Measurements from ENCODE around the gene GALNT2. TPM values are rescaled to one million over a fixed set of nuclear protein-coding genes. Genes with fewer than 3 reads are reported as not detected.

Gene GALNT2
- total and polyA plus RNA-seq, 7 donors, result 43.7 to 88.7 (median 75.7) TPM

GRCh38 chr1:230262867-230263567, 196.0 kb downstream of the GALNT2 start:
- no peaks in the 10 kb centered on the region for H3K9me3 ChIP-seq
- no peaks in the 10 kb centered on the region for H3K27me3 ChIP-seq (ENCODE audit: insufficient read depth in 3 of 3, low read length in 2 of 3)
- no peak overlapping the region for H3K4me3 ChIP-seq
- intact Hi-C loops (cut with DNase I), result no loop called here
- peaks cover 15% of the 10 kb centered on the region for H3K4me1 ChIP-seq
- ATAC-seq, result no peak
- H3K36me3 ChIP-seq (ENCODE audit: insufficient read depth in 1 of 2, low read depth in 1 of 2), result peaks cover 0 to 77% of the 10 kb centered on the region in 2 donors
- WGBS, 3 donors, result 90 to 95% (median 91%) methylated on average over 13 of the region's 13 CpGs
- no peak for DNase-seq
- H3K27ac ChIP-seq, result no peak overlapping the region
- no peak for TF ChIP-seq CTCF (IDR thresholded peaks at IDR 0.05)

GRCh38 chr1:230263568-230264195, 196.6 kb downstream of the GALNT2 start:
- ATAC-seq (no peak), DNase-seq (no peak)
- Histone ChIP-seq H3K27me3 (ENCODE audit: insufficient read depth in 3 of 3, low read length in 2 of 3) (no peaks in the 10 kb centered on the region), H3K9me3 (no peaks in the 10 kb centered on the region), H3K4me1 (peaks cover 17% of the 10 kb centered on the region), H3K27ac (no peak overlapping the region), H3K36me3 (ENCODE audit: insufficient read depth in 1 of 2, low read depth in 1 of 2) (peaks cover 0 to 76% of the 10 kb centered on the region in 2 donors), H3K4me3 (no peak overlapping the region)
- WGBS, 3 donors, result 85 to 89% (median 87%) methylated on average over 21 of the region's 21 CpGs
- intact Hi-C loops (cut with DNase I), result no loop called here
- TF ChIP-seq CTCF (IDR thresholded peaks at IDR 0.05), result no peak

GRCh38 chr1:230264342-230264741, 197.3 kb downstream of the GALNT2 start:
- WGBS, 3 donors, result 89 to 91% (median 91%) methylated on average over 8 of the region's 8 CpGs
- ATAC-seq, result no peak
- no peak overlapping the region for H3K4me3 ChIP-seq

GRCh38 chr1:230265200-230266115, 198.4 kb downstream of the GALNT2 start:
- Histone ChIP-seq H3K36me3 (ENCODE audit: insufficient read depth in 1 of 2, low read depth in 1 of 2) (peaks cover 0 to 58% of the 10 kb centered on the region in 2 donors), H3K27ac (peak overlapping the region; percentile 18), H3K9me3 (no peaks in the 10 kb centered on the region), H3K4me3 (no peak overlapping the region), H3K27me3 (ENCODE audit: insufficient read depth in 3 of 3, low read length in 2 of 3) (no peaks in the 10 kb centered on the region), H3K4me1 (peaks cover 19% of the 10 kb centered on the region)
- 63 to 83% (median 70%) methylated on average over 17 of the region's 17 CpGs for WGBS, 3 donors
- no peak for TF ChIP-seq CTCF (IDR thresholded peaks at IDR 0.05)
- intact Hi-C loops (cut with DNase I), result loop anchor here in 1 of 2 donors (5.0 kb wide), 1 partner anchor 198 kb away; the partner anchor contains the start of gene GALNT2
- ATAC-seq (peak; percentile 46 to 83 (median 66)), DNase-seq (peak in 1 of 2 donors; percentile 31)

More at GRCh38 chr1:230264342-230264741, 197.3 kb downstream of the GALNT2 start:
- no peak for TF ChIP-seq CTCF (IDR thresholded peaks at IDR 0.05)
- peaks cover 0 to 69% of the 10 kb centered on the region in 2 donors for H3K36me3 ChIP-seq (ENCODE audit: insufficient read depth in 1 of 2, low read depth in 1 of 2)
- intact Hi-C loops (cut with DNase I), result no loop called here
- H3K4me1 ChIP-seq, result peaks cover 18% of the 10 kb centered on the region
- H3K27me3 ChIP-seq (ENCODE audit: insufficient read depth in 3 of 3, low read length in 2 of 3), result no peaks in the 10 kb centered on the region
- no peak for DNase-seq
- H3K27ac ChIP-seq, result no peak overlapping the region
- no peaks in the 10 kb centered on the region for H3K9me3 ChIP-seq

Measured in psoas muscle (tissue), 8 donors.